H7 (cell line): ENCODE measurements around the gene RABGAP1L. TPM values are rescaled to one million over a fixed set of nuclear protein-coding genes. Genes with fewer than 3 reads are reported as not detected.

ENCODE experiments used
- DNase-seq: peaks from one replicate; pipeline ENCODE4 v3.0.0; 2012
- H3K27me3 ChIP-seq: 2 replicates; pipeline ENCODE4 v1.6.0; 2011; ENCODE audit warnings: mild to moderate bottlenecking, low read length; ENCODE audit not compliant: control insufficient read depth, insufficient read depth
- H3K36me3 ChIP-seq: replicated peaks from 2 replicates; pipeline ENCODE4 v1.5.1; 2011; ENCODE audit warnings: low read length; ENCODE audit not compliant: control insufficient read depth, insufficient read depth
- H3K4me3 ChIP-seq: 2 replicates; pipeline ENCODE4 v1.5.1; 2011; ENCODE audit warnings: low read depth, mild to moderate bottlenecking, control low read depth, low read length, moderate library complexity; ENCODE audit not compliant: insufficient read depth
- total RNA-seq: library from RNA; depleted of rRNA; stranded (reverse); fragments of >200 nt; shearing (Covaris generic); gene quantifications from 2 replicates; pipeline ENCODE4 v1.2.3, GENCODE V29; 2014

Gene RABGAP1L
- total RNA-seq, 1 experiment from 2014 or later, result 31.9 TPM

DNA sequence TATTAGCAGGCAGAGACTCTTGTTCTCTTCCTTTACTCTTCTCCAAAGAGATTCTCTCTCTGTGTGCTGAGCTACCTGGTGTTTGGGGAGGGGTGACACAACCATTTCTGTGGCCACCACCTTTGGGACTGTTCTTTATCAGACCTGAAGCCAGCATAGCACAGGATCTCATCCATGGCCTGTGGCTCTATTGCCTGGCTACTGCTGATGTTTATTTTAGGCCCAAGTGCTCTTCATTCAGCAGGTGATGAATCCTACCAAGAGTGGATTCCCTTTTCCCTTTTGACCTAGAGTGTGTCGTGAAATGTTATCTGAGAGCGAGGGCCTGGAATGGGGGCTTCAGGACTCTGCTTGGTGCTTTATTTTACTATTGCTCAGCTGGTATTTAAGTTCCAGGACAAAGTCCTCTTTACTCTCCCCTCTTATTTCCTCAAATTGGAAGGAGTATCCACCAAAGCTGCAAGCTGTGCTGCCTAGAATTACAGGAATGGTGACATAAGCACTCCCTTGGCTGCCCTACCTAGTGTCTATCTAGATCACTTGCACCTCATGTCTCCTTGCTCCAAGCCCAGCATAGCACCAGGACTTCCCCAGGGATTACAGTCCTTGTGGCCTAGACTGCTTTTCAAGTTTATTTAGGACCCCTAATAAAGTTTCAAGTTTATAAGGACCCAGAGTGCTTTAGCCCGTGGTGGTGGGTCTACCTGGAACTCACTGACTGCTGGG lies 193.7 kb downstream of the RABGAP1L start:
- no peaks in the 10 kb centered on the region for H3K36me3 ChIP-seq
- no peak overlapping the region for H3K4me3 ChIP-seq
- no peak for DNase-seq
- no peaks in the 10 kb centered on the region for H3K27me3 ChIP-seq

DNA sequence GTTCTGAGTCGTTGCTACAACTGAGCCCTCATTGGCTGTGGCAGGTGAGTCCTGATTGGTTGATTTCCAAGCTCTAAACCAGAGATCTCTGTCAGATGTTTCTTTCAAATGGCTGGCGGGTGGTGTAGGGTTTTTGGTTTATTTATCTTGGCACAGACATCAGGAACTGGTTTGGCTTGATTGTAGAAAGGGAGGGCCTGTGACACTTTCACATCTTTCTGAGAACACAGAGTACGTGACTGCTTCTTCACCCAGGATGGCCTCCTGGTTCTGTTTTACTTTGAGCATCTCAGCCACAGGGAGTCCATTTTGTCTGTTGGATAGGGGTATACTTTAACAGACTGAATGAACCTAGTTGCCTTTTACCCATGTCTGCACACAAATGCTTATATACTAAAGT lies 199.0 kb downstream of the RABGAP1L start:
- no peak overlapping the region for H3K4me3 ChIP-seq
- no peaks in the 10 kb centered on the region for H3K27me3 ChIP-seq
- no peak for DNase-seq
- no peaks in the 10 kb centered on the region for H3K36me3 ChIP-seq

DNA sequence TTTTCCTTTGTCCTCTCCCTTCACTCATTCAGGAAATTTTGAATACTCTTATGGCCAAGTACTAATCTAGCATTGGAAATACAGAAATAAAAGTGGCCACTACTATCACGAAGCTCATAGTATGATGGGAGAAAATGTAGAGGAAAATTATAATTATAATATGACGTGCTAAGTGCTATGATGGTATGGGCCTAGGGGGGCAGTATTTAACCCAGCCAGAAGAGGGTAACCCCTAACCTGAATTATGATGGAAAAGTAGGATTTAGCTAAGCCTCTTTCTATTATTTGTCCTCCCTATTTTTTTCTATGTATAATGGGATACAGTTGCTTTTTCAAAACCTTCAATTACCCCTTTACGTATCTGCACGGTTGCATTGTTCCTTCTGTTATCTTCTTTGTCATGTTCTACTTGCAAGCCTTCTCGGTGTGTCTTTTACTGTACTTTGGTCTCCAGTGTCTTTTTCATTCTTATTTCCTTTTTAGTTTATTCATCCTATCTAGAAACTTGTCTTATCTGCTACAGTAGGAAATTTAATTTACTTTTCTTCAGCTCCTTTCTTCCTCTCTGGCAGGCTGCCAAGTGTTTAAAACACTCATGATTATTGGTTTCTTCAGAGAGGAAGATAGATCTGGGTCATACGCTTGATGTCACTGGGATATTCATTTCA lies 199.6 kb downstream of the RABGAP1L start:
- DNase-seq, result peak; percentile 25
- Histone ChIP-seq H3K27me3 (no peaks in the 10 kb centered on the region), H3K36me3 (no peaks in the 10 kb centered on the region), H3K4me3 (no peak overlapping the region)

DNA sequence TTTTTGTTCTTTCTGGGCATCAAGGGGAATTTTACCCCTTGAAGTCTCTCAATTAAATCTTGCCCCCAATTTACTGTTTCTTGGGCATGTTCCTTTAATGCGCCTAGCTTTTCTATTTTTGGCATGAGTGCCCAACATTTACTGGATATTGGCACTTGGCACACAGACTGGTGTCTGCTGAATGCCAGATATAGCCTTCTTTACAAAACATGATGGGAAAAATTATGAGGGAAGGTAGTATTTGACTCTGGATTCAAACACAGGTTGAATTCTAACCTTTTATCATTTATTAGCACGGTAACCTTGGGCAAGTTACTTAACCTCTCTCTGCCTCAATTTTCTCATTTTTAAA lies 200.1 kb downstream of the RABGAP1L start:
- Histone ChIP-seq H3K27me3 (no peaks in the 10 kb centered on the region), H3K36me3 (no peaks in the 10 kb centered on the region), H3K4me3 (no peak overlapping the region)
- no peak for DNase-seq

DNA sequence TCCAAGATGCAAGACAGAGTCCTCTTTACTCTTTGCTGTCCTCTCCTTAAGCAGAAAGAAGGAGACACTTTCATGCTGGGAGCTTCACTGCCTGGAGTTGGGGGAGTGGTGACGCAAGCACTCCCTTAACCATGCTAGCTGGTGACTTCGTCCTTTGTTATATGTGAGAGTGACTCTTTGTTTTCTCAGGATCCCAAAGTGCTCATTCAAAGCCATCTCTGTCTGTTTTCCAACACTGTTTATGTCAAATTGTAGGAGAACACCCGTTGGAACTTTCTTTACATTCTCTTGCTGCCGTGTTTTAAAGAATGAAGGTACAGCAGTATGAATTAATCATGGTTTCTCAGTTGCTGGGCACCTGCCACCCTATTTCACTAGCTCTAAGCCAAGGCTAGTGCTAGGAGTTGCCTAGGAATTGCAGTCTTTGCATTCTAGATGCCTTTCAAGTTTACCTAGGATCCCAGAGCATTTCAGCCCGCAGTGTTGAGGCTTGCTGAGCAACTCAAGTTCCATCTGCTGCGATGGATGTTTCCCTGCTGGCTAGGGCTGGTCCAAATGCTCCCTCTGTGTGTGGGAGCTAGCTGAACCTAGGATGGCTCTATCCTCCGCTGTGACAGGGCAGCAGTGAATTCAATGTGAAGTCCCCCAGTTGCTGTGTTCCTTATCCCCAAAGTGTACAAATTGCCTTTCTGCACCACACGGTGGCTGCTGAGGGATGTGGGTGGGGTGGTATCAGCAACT lies 205.8 kb downstream of the RABGAP1L start:
- Histone ChIP-seq H3K4me3 (no peak overlapping the region), H3K27me3 (no peaks in the 10 kb centered on the region), H3K36me3 (no peaks in the 10 kb centered on the region)
- no peak for DNase-seq

DNA sequence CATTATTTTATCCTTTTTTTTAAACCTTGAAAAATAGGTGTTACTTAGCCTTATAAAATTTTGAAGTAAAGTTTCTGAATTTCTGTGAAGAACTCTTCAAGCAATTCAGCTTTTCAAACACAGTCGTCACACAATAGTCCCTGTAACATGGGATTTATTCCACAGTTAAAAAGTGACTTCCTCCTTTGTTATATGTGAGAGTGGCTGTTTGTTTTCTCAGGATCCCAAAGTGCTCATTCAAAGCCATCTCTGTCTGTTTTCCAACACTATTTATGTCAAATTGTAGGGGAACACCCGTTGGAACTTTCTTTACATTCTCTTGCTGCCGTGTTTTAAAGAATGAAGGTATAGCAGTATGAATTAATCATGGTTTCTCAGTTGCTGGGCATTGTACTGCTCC lies 207.6 kb downstream of the RABGAP1L start:
- no peaks in the 10 kb centered on the region for H3K27me3 ChIP-seq
- H3K36me3 ChIP-seq, result no peaks in the 10 kb centered on the region
- DNase-seq, result no peak
- H3K4me3 ChIP-seq, result no peak overlapping the region

DNA sequence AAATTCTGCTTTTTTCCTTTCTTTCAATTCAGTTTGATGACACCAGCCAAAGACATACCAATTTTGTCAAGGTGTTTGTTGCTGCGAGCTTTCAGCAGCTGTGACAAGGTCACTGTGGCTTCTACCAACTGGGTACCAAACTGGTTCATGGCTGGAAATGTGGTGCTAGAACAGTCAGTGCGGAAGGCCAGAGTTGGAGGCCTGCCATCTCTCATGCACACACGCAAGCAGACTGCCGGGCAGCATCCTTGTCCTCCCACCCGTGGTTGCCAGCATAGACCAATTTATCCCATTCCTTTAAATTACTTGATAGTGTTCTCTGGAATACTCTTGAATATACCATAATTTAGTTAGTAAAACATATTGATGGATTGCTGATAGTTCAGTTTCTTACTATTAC lies 208.6 kb downstream of the RABGAP1L start:
- no peak for DNase-seq
- no peaks in the 10 kb centered on the region for H3K36me3 ChIP-seq

DNA sequence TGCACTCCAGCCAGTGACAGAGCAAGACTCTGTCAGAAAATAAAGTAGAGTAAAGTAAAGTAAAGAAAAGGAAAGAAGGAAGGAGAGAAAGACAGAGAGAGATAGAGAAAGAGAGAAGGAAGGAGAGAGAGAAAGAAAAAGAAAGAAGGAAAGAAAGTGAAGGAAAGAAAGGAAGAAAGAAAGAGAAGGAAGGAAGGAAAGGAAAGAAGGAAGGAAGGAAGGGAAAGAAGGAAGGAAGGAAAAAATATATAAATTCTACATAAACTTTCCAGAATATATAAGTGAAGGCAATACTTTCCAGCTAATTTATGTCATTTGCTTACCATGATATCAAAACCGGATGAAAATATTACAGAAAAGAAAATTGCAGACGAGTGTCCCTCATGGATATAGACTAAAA lies 216.7 kb downstream of the RABGAP1L start:
- H3K36me3 ChIP-seq, result no peaks in the 10 kb centered on the region
- no peaks in the 10 kb centered on the region for H3K27me3 ChIP-seq
- DNase-seq, result no peak
- no peak overlapping the region for H3K4me3 ChIP-seq

More for the DNA sequence above, 208.6 kb downstream of the RABGAP1L start:
- Histone ChIP-seq H3K4me3 (no peak overlapping the region), H3K27me3 (no peaks in the 10 kb centered on the region)

DNA sequence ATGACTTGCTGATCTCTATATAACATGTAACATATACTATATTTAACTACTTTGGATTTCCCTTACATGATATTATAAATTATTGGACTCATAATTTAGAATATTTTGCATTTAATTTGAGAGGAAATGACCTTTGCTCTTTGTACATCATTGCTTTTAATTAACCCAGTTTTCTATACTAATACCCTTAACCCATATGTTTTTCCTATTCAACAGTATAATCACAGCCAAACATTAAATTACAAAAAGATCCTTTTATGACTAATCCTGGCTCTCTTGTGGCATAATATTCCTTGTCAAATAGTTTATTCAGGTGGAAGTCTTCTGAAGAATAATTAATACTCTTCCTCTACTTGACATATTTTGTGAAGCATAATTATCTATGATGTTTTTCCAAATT lies 232.4 kb downstream of the RABGAP1L start:
- H3K27me3 ChIP-seq, result no peaks in the 10 kb centered on the region
- no peak overlapping the region for H3K4me3 ChIP-seq
- DNase-seq, result no peak
- H3K36me3 ChIP-seq, result no peaks in the 10 kb centered on the region

DNA sequence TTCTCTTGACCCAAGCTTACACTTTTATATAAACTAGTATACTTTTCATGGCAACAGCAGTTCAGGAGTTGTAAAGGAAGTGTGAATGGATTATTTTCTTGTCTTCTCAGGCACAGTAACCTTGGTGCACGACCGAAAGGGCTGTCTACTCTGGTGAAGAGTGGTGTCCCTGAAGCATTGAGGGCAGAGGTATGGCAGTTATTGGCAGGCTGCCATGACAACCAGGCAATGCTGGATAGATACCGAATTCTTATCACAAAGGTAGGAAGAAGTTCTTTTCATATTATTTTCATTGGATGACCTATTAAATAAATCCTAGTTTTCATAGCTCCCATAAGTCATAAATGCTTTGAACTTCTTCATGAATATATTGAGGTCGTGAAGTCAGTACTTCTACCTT lies 234.6 kb downstream of the RABGAP1L start:
- H3K36me3 ChIP-seq, result no peaks in the 10 kb centered on the region
- DNase-seq, result no peak
- no peak overlapping the region for H3K4me3 ChIP-seq
- H3K27me3 ChIP-seq, result no peaks in the 10 kb centered on the region

DNA sequence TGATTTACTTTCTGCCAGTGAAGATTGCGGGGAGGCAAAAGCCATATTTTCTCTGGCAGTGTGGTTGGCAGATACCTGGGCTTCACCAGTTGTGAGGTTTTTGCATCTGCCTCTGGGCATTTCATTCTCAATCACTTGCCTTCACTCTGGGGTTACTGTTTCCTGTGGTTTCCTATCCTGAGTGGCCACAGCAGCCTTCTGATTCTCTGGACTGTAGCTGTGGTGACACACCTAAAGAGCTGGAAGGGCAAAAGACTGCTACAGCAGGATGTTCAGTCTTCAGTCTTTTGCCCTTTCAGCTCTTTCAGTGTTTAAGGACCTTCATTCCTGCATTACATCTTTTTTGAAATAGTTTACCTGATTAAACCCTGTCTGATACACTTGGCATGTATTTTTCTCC lies 237.9 kb downstream of the RABGAP1L start:
- no peaks in the 10 kb centered on the region for H3K27me3 ChIP-seq
- H3K36me3 ChIP-seq, result no peaks in the 10 kb centered on the region
- DNase-seq, result no peak
- H3K4me3 ChIP-seq, result no peak overlapping the region

DNA sequence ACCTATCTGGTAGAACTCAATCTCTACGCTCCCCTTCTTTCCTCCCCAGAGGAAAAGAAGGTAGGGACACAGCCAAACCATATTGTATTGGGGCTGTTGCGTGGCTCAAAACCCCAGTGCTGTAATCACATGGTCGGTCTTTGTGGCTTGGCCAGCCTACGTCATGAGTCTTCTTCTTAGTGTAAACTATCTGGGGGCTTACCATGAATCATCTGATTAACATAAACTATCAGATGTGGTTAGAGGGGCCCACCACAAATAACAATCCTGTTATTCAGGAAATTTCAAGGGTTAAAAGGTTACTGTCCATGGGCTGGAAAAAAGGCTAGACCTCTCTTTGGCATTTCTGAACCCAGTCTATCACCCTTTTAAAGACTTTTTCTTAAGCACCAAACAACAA lies 238.9 kb downstream of the RABGAP1L start:
- H3K27me3 ChIP-seq, result no peaks in the 10 kb centered on the region
- no peak overlapping the region for H3K4me3 ChIP-seq
- no peaks in the 10 kb centered on the region for H3K36me3 ChIP-seq
- no peak for DNase-seq

DNA sequence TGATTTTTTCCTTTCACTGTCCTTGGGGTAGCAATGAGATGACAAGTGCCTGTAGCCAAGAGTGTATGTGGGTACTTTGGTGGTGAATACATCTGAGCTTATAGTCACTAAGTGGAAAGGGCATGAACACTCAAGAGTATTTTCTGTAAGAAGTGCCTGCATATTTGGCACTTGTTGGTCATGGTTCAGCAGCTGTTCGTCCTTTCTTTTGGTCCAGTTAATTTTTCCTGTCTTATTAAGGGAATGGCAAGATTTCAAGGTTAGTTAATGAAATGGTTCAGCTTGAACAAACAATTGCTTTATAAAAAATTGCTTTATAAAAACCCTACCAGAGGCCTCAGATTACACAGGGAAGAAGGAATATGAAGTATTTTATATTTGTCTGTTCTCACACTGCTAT lies 239.9 kb downstream of the RABGAP1L start:
- Histone ChIP-seq H3K4me3 (no peak overlapping the region), H3K36me3 (no peaks in the 10 kb centered on the region), H3K27me3 (no peaks in the 10 kb centered on the region)
- no peak for DNase-seq

DNA sequence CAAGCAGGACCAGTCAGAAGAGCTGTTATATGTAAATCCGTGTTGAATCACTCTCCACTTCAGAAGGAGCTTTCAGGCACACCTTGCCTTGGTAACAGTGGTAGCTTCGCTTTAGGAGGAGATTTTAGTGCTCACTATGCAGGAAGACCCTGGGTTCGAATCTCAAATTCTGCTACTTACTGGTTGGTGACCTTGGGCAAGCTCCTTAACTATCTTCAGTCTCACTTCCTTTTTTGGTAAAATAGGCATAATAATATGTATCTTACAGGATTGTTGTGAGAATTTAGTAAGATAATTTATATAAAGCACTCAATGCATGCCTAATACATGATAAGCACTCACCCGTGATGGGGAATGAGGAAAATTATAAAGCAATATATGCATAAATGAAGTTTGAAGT lies 241.8 kb downstream of the RABGAP1L start:
- no peak for DNase-seq
- Histone ChIP-seq H3K27me3 (no peaks in the 10 kb centered on the region), H3K4me3 (no peak overlapping the region), H3K36me3 (no peaks in the 10 kb centered on the region)

DNA sequence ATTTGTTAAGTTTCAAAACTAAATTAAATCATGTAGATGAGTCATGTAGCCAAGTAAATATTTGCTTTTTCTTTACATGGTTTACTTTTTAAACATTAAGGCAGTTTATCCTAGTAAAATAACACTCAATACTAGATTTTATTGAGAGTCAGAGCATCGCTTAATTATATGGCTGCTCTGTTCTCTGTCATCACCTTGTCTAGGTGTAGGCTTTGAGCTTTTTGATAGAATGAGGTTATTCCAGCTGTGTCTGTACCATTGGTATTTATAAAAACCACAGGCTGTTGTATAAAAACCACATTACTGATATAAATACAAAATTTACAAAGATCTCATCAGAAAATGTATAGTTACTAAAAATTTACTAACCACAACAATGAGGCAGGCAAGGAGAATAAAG lies 245.9 kb downstream of the RABGAP1L start:
- no peak for DNase-seq

More for the DNA sequence above, 245.9 kb downstream of the RABGAP1L start:
- Histone ChIP-seq H3K36me3 (no peaks in the 10 kb centered on the region), H3K4me3 (no peak overlapping the region), H3K27me3 (no peaks in the 10 kb centered on the region)
